ENCODE measurements around the gene RPS15A. TPM values are rescaled to one million over a fixed set of nuclear protein-coding genes. Genes with fewer than 3 reads are reported as not detected.
A peak's percentile ranks its signal among the peaks of the same experiment; 100 is the strongest.

Gene RPS15A
- total RNA-seq (100 to 1,000 TPM; 613 to 968 (median 724) TPM), polyA plus RNA-seq (1,000 to 10,000 TPM; 1,020 to 3,398 TPM)
- long read RNA-seq, donor 1, transcript RPS15A-201 (5 exons, 2,203 nt) = minor isoform, 12 of 334 reads
- long read RNA-seq, donor 1, transcript RPS15A-203 (5 exons, 525 nt) = major isoform, 280 of 334 reads
- long read RNA-seq, donor 1, partial matches to known transcripts = 39 of 334 reads
- long read RNA-seq, donor 1, other reads (novel, unspliced or antisense) = 0 of 334 reads
- long read RNA-seq, donor 2, transcript RPS15A-203 (5 exons, 525 nt) = major isoform, 308 of 396 reads
- long read RNA-seq, donor 2, transcript RPS15A-201 (5 exons, 2,203 nt) = minor isoform, 14 of 396 reads
- long read RNA-seq, donor 2, partial matches to known transcripts = 68 of 396 reads
- long read RNA-seq, donor 2, other reads (novel, unspliced or antisense) = 2 of 396 reads
- long read RNA-seq, donor 3, transcript RPS15A-203 (5 exons, 525 nt) = major isoform, 126 of 151 reads
- long read RNA-seq, donor 3, partial matches to known transcripts = 17 of 151 reads
- long read RNA-seq, donor 3, other reads (novel, unspliced or antisense) = 3 of 151 reads

DNA sequence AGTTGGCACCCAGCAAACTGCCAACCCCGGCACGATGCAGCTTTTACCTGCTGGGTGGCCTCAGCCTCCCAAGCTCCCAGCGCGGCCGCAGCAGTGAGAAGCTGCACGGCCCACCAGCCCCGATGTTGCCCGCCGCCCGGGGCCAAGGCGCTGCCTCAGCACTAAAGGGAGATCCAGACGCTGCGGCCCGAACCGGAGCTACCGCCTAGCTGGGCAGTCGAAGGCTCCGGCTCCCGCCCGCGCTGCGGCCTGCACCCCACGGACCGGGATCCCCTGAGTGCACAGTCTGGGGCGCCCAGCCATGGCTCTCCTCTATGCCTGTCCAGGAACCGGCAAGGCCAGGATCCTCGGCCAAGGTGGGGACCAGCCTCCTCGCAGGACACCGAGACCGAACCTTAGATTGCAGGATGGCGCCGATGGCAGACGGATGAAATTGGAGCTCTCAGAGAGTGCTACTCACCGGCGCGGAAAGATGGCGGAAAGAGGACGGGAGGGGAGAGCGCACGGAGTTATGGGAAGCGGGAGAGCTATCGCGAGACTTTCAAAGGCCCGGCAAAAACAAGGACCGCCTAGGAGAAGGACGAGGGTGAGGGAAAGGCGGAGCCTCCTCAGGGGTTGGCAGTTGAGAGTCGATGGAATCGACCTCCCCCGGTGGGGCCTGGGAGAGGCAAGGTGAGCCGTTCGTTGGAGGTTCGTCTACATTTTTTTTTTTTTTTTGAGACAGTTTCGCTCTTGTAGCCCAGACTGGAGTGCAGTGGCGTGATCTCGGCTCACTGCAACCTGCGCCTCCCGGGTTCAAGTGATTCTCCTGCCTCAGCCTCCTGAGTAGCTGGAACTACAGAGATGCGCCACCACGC is at the start of gene RPS15A:
TSS of gene RPS15A (minus strand) at position 485 of the 857 bp plus-strand sequence. CDS start 1,221 bp downstream, outside the sequence.
- DNase-seq (peak; percentile 88 to 97), ATAC-seq (peak; percentile 98 to 100 (median 100))
- peak within 1 kb of the TSS in 9 of 10 donors; percentile 73 to 91 (median 84) for H3K27ac ChIP-seq
- H3K27me3 ChIP-seq = no peaks in the 10 kb centered on the region
- intact Hi-C loops (cut with DNase I) = loop anchor here in 1 of 10 donors (10.0 kb wide), 1 partner anchor 275 kb away; the partner anchor contains the start of gene COQ7
- 3% methylated on average over 60 of the region's 60 CpGs for WGBS, 2 donors
- H3K36me3 ChIP-seq = peaks cover 0 to 79% (median 59%) of the 10 kb centered on the region in 9 donors
- peak within 1 kb of the TSS; percentile 73 to 97 (median 88) for H3K4me3 ChIP-seq
- peaks cover 0 to 47% (median 41%) of the 10 kb centered on the region in 9 donors for H3K4me1 ChIP-seq
- TF ChIP-seq, protein P1, sequence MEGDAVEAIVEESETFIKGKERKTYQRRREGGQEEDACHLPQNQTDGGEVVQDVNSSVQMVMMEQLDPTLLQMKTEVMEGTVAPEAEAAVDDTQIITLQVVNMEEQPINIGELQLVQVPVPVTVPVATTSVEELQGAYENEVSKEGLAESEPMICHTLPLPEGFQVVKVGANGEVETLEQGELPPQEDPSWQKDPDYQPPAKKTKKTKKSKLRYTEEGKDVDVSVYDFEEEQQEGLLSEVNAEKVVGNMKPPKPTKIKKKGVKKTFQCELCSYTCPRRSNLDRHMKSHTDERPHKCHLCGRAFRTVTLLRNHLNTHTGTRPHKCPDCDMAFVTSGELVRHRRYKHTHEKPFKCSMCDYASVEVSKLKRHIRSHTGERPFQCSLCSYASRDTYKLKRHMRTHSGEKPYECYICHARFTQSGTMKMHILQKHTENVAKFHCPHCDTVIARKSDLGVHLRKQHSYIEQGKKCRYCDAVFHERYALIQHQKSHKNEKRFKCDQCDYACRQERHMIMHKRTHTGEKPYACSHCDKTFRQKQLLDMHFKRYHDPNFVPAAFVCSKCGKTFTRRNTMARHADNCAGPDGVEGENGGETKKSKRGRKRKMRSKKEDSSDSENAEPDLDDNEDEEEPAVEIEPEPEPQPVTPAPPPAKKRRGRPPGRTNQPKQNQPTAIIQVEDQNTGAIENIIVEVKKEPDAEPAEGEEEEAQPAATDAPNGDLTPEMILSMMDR (IDR thresholded peaks at IDR 0.05) = peak in 1 of 9 donors; percentile 6
- H3K9me3 ChIP-seq = no peaks in the 10 kb centered on the region

GRCh38 chr16:18839555-18839954 is 49.4 kb upstream of the RPS15A start:
- TF ChIP-seq, protein P1 (IDR thresholded peaks at IDR 0.05) = no peak
- H3K4me3 ChIP-seq = no peak overlapping the region
- no peaks in the 10 kb centered on the region for H3K4me1 ChIP-seq
- DNase-seq (no peak), ATAC-seq (no peak)
- H3K27ac ChIP-seq = no peak overlapping the region
- whole genome bisulfite sequencing, 2 donors = 78 to 80% methylated on average over 6 of the region's 6 CpGs
- intact Hi-C loops (cut with DNase I) = loop anchor here in 1 of 10 donors (5.0 kb wide), 1 partner anchor 43 kb away; no protein-coding TSS in a partner anchor
- no peaks in the 10 kb centered on the region for H3K9me3 ChIP-seq
- no peaks in the 10 kb centered on the region for H3K27me3 ChIP-seq
- peaks cover 0 to 98% (median 84%) of the 10 kb centered on the region in 9 donors for H3K36me3 ChIP-seq

GRCh38 chr16:18836702-18837101 is 46.6 kb upstream of the RPS15A start:
- H3K4me1 ChIP-seq = no peaks in the 10 kb centered on the region
- H3K36me3 ChIP-seq = peaks cover 0 to 100% (median 89%) of the 10 kb centered on the region in 9 donors
- no peak for ATAC-seq
- no peaks in the 10 kb centered on the region for H3K27me3 ChIP-seq
- no peak overlapping the region for H3K27ac ChIP-seq
- intact Hi-C loops (cut with DNase I) = loop anchor here in 1 of 10 donors (5.0 kb wide), 1 partner anchor 46 kb away; no protein-coding TSS in a partner anchor
- no peak overlapping the region for H3K4me3 ChIP-seq
- DNase-seq = no peak
- H3K9me3 ChIP-seq = no peaks in the 10 kb centered on the region
- TF ChIP-seq, protein P1 (IDR thresholded peaks at IDR 0.05) = no peak

DNA sequence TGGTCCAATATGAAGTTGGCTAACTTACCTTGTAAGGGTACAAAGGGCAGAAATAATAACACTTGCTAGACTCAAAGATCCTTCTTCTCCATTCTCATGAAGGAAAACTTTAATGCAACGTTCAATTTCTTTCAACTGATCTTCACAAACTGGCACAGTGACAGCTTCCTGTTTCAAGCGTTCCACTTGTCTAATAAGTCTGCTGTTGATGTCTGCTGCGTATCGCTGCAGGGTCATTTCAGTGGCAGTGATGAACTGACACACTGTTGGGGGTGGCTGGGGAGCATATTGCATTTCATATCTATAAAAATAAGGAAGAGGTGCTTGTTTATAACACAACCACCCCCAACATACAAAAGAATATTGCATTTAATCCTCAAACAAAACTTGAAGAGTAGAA is 44.7 kb upstream of the RPS15A start:
- Histone ChIP-seq H3K27me3 (no peaks in the 10 kb centered on the region), H3K9me3 (no peaks in the 10 kb centered on the region), H3K27ac (no peak overlapping the region), H3K4me1 (no peaks in the 10 kb centered on the region), H3K4me3 (no peak overlapping the region), H3K36me3 (peaks cover 0 to 100% (median 93%) of the 10 kb centered on the region in 9 donors)
- 72% methylated on average over 4 of the region's 4 CpGs for WGBS, 2 donors
- no peak for DNase-seq
- TF ChIP-seq, protein P1 (IDR thresholded peaks at IDR 0.05) = no peak
- intact Hi-C loops (cut with DNase I) = loop anchor here in 1 of 10 donors (5.0 kb wide), 1 partner anchor 47 kb away; no protein-coding TSS in a partner anchor
- ATAC-seq = no peak

All from heart right ventricle (tissue), 16 donors.